A549 (cell line): ENCODE measurements around the gene SLC16A13. TPM values are rescaled to one million over a fixed set of nuclear protein-coding genes. Genes with fewer than 3 reads are reported as not detected.

Source experiments
- ATAC-seq, 2 experiments: fragments of 200-7000 bp in 1 of 2; fragments of >200 bp in 1 of 2; cut with Nextera tagmentation in 1 of 2; cut with Tn5 transposase in 1 of 2; 3 replicates each; pipeline versions ENCODE4 v1.8.0 to v1.9.1; 2018 to 2020; ENCODE audit warnings: mild to moderate bottlenecking in 1 of 2, moderate library complexity in 1 of 2
- CTCF ChIA-PET: fragments of 300-600 bp; sonication (Branson Sonifier 250); formaldehyde crosslinking; extraction: SDS; loops from one replicate; lab custom pipeline; 2021; ENCODE audit warnings: antibody characterized with exemption, inconsistent platforms; lab: Yijun Ruan, JAX
- POLR2A ChIA-PET: fragments of 350-600 bp; formaldehyde crosslinking; extraction: SDS; loops from one replicate; lab custom pipeline; 2021; ENCODE audit warnings: antibody characterized with exemption, inconsistent platforms; lab: Yijun Ruan, JAX
- DNase-seq, 2 experiments: peaks; one replicate each; pipeline versions ENCODE4 v3.0.0 to v3.0.0-alpha.2; 2011 to 2016; ENCODE audit warnings: low read depth in 1 of 2, low spot score in 1 of 2
- FAIRE-seq: peaks from 2 replicates; lab custom pipeline; 2011; peaks lifted over from hg19 to GRCh38; lab: Jason Lieb, UNC
- H3K27ac ChIP-seq, 2 experiments: fragments of >200 bp; sonication (Bioruptor Twin); formaldehyde crosslinking; 3 replicates each; pipeline ENCODE4 v1.5.1; 2016 to 2017
- H3K4me1 ChIP-seq: fragments of >200 bp; sonication (Bioruptor Twin); formaldehyde crosslinking; 3 replicates; pipeline ENCODE4 v1.6.1; 2016
- H3K4me2 ChIP-seq: fragments of >200 bp; sonication (Bioruptor Twin); formaldehyde crosslinking; 3 replicates; pipeline ENCODE4 v1.6.1; 2016
- H3K4me3 ChIP-seq: fragments of >200 bp; sonication (Bioruptor Twin); formaldehyde crosslinking; 3 replicates; pipeline ENCODE4 v1.5.1; 2016
- H3K9me3 ChIP-seq: fragments of >200 bp; sonication (Bioruptor Twin); formaldehyde crosslinking; 3 replicates; pipeline ENCODE4 v1.6.1; 2016
- BHLHE40 ChIP-seq: IDR thresholded peaks from 2 replicates; pipeline ENCODE4 v1.6.1; 2012; ENCODE audit warnings: low read depth, low read length, inconsistent platforms
- CBX8 ChIP-seq: fragments of 200-600 bp; sonication (generic); IDR thresholded peaks from 2 replicates; pipeline ENCODE4 v1.6.1; 2016
- CHD2 ChIP-seq: fragments of 150-350 bp; IDR thresholded peaks from 2 replicates; pipeline ENCODE4 v1.6.1; 2014; ENCODE audit warnings: low read length; ENCODE audit not compliant: partially characterized antibody
- KDM1A ChIP-seq: fragments of 200-600 bp; sonication (generic); IDR thresholded peaks from 2 replicates; pipeline ENCODE4 v1.6.1; 2016; ENCODE audit warnings: low read depth, mild to moderate bottlenecking
- MYC ChIP-seq: IDR thresholded peaks from 2 replicates; pipeline ENCODE4 v1.6.1; 2012; ENCODE audit warnings: mild to moderate bottlenecking, inconsistent platforms, low read length, improper control_type of control experiment, borderline replicate concordance
- NFE2L2 ChIP-seq: fragments of 150-350 bp; conservative IDR thresholded peaks from 2 replicates; pipeline ENCODE4 v1.6.1; 2014; ENCODE audit warnings: low read length
- PHF8 ChIP-seq: fragments of 200-600 bp; sonication (generic); IDR thresholded peaks from 2 replicates; pipeline ENCODE4 v1.6.1; 2016; ENCODE audit warnings: low read depth, mild to moderate bottlenecking, antibody characterized with exemption, moderate library complexity, borderline replicate concordance
- POLR2A ChIP-seq: IDR thresholded peaks from 2 replicates; pipeline ENCODE4 v1.6.1; 2012; ENCODE audit warnings: mild to moderate bottlenecking, low read length
- RARB ChIP-seq: fragments of 250-450 bp; sonication (Bioruptor Pico); IDR thresholded peaks from 2 replicates; pipeline ENCODE4 v1.8.0; 2021; ENCODE audit warnings: mild to moderate bottlenecking, moderate library complexity
- RCOR1 ChIP-seq: fragments of 150-350 bp; IDR thresholded peaks from 2 replicates; pipeline ENCODE4 v1.6.1; 2014; ENCODE audit warnings: antibody characterized with exemption, low read length, low read depth
- RFX5 ChIP-seq: fragments of 450-650 bp; IDR thresholded peaks from 2 replicates; pipeline ENCODE4 v1.7.1; 2014; ENCODE audit warnings: antibody characterized with exemption, mild to moderate bottlenecking, moderate library complexity
- SMC3 ChIP-seq: fragments of >200 bp; sonication (Bioruptor Twin); formaldehyde crosslinking; IDR thresholded peaks from 3 replicates; pipeline ENCODE4 v1.6.1; 2018; ENCODE audit warnings: inconsistent platforms
- TP53 ChIP-seq: fragments of 250-450 bp; sonication (Bioruptor Pico); IDR thresholded peaks from 2 replicates; pipeline ENCODE4 v1.5.0; 2021; ENCODE audit warnings: mild to moderate bottlenecking, moderate library complexity
- ZNF302 ChIP-seq: fragments of 250-450 bp; sonication (Bioruptor Pico); IDR thresholded peaks from 2 replicates; pipeline ENCODE4 v1.9.0; 2021; ENCODE audit warnings: inconsistent platforms, mild to moderate bottlenecking, moderate library complexity
- WGBS: methylation state at CpG from one replicate; pipeline ENCODE4 v1.1.6; 2017; ENCODE audit errors: missing lambda C conversion rate; 5-methylcytosine and 5-hydroxymethylcytosine counted together
- polyA plus RNA-seq, 4 experiments: library from polyadenylated mRNA; depleted of rRNA in 3 of 4; stranded (reverse); fragments of >200 nt; fragmentation: RNase III in 1 of 4; extraction: RNeasy Plus Mini Kit Qiagen cat#74134 plus additional on column Dnase treatment in 1 of 4; gene quantifications; 2 replicates in 3 of 4; 3 replicates in 1 of 4; pipeline ENCODE4 v1.2.3, GENCODE V29; 2011 to 2017
- TF ChIP-seq, protein P1 (sequence below): IDR thresholded peaks from 2 replicates; pipeline ENCODE4 v1.6.1; 2012
- TF ChIP-seq, protein P2 (sequence below): fragments of 200-600 bp; sonication (generic); IDR thresholded peaks from 2 replicates; pipeline ENCODE4 v1.6.1; 2016; ENCODE audit warnings: antibody characterized with exemption, mild to moderate bottlenecking, moderate library complexity

The SLC16A13 gene
- polyA plus RNA-seq, 2 of the 4 experiments (the other 2 are of a cell fraction) = 8.0 to 10.9 TPM

DNA sequence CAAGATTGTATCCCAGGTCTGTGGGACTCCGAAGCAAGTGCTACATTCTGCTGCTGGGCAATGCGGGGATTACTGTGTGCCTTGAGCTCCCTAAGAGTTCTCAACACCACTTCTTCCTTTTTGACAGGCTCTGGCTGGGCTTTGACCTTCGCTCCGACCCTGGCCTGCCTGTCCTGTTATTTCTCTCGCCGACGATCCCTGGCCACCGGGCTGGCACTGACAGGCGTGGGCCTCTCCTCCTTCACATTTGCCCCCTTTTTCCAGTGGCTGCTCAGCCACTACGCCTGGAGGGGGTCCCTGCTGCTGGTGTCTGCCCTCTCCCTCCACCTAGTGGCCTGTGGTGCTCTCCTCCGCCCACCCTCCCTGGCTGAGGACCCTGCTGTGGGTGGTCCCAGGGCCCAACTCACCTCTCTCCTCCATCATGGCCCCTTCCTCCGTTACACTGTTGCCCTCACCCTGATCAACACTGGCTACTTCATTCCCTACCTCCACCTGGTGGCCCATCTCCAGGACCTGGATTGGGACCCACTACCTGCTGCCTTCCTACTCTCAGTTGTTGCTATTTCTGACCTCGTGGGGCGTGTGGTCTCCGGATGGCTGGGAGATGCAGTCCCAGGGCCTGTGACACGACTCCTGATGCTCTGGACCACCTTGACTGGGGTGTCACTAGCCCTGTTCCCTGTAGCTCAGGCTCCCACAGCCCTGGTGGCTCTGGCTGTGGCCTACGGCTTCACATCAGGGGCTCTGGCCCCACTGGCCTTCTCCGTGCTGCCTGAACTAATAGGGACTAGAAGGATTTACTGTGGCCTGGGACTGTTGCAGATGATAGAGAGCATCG lies 2.4 kb downstream of the SLC16A13 start:
- no peaks in the 10 kb centered on the region for H3K9me3 ChIP-seq
- TF ChIP-seq RARB (CRISPR knock-in tag) (no peak), RFX5 (no peak), POLR2A (0 out of 2 replicates have a peak, but pooled peaks have one; percentile 5), KDM1A (no peak)
- FAIRE-seq (no peak), ATAC-seq (no peak), DNase-seq (no peak)
- no peak overlapping the region for H3K27ac ChIP-seq
- no peak overlapping the region for H3K4me3 ChIP-seq
- 90% methylated on average over 19 of the region's 19 CpGs for WGBS
- ChIA-PET CTCF (interaction anchor here (0.8 to 34.0 kb wide), 11 partner anchors 7 to 372 kb away, joined by 3 to 1477 read pairs (median 4); partner anchors contain the start of genes ASGR1, ASGR2 and SLC16A11), POLR2A (no interaction called here)
- H3K4me1 ChIP-seq = peaks cover 16% of the 10 kb centered on the region; the same call in 2 of the 3 replicates
- H3K4me2 ChIP-seq = peak overlapping the region; percentile 36

DNA sequence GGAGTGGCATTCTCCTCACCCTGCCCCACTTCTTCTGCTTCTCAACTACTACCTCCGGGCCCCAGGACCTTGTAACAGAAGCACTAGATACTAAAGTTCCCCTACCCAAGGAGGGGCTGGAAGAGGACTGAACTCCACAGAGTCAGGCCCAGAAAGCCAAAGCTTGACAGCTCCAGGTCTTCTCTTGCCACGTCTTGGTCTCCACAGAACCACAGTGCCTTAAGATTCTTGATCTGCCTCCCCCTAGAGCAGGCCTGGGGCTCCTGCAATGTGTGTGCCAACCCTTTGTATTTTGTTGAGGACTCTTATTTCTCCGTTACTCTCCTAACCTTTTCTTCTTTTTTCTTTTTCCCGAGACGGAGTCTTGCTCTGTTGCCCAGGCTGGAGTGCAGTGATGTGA lies 4.0 kb downstream of the SLC16A13 start:
- FAIRE-seq (no peak), DNase-seq (no peak), ATAC-seq (no peak)
- Histone ChIP-seq H3K27ac (no peak overlapping the region), H3K9me3 (no peaks in the 10 kb centered on the region), H3K4me3 (no peak overlapping the region), H3K4me2 (no peak overlapping the region), H3K4me1 (peaks cover 21% of the 10 kb centered on the region; the same call in 2 of the 3 replicates)
- 96% methylated on average over 5 of the region's 5 CpGs for WGBS
- CTCF ChIA-PET = interaction anchor here (1.0 to 34.0 kb wide), 8 partner anchors 15 to 373 kb away, joined by 3 to 1477 read pairs (median 9); partner anchors contain the start of genes ASGR1 and ASGR2
- POLR2A ChIA-PET = no interaction called here
- TF ChIP-seq TP53 (CRISPR knock-in tag) (no peak), BHLHE40 (no peak), RCOR1 (no peak)

DNA sequence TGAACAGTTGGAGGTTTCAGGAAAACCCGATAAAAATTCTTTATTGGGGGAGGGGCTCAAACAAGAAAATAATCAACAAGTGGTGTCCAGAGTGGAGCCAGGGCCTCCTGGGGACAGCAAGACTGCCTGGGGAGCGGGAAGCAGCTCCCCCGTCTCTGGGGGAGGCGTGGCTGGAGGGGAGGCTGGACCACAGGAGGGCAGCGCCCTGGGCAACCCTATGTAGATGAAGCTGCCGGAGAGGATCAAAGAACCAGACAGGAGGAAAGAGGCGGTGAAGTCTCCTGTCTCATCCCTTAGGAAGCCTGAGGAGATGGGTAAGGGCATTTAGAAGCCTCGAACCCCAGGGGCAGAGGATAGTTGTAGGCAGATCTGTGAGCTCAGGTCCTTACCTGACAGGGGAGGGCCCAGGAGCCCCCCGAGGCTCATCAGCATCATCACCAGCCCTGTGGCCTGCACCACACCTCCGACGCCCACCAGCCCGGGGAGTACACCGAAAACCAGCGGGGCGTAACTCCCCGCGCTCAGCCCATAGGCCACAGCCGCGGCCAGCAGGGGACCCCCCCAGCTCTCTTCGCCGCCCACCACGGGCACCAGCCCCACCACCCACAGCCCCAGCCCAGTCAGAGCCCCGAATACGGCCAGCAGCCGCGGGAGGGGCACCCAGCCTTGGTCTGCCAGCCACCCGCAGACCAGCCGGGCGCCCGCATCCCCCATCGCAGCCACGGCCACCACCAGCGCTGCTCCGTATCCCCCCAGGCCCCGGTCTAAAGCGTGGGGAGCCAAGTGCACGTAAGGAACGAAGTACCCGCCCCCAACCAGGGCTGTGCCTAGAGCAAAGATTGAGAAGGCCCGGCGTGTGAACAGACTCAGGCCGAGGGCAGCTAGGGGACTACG lies 6.0 kb downstream of the SLC16A13 start:
- FAIRE-seq = no peak
- no peak overlapping the region for H3K4me2 ChIP-seq

DNA sequence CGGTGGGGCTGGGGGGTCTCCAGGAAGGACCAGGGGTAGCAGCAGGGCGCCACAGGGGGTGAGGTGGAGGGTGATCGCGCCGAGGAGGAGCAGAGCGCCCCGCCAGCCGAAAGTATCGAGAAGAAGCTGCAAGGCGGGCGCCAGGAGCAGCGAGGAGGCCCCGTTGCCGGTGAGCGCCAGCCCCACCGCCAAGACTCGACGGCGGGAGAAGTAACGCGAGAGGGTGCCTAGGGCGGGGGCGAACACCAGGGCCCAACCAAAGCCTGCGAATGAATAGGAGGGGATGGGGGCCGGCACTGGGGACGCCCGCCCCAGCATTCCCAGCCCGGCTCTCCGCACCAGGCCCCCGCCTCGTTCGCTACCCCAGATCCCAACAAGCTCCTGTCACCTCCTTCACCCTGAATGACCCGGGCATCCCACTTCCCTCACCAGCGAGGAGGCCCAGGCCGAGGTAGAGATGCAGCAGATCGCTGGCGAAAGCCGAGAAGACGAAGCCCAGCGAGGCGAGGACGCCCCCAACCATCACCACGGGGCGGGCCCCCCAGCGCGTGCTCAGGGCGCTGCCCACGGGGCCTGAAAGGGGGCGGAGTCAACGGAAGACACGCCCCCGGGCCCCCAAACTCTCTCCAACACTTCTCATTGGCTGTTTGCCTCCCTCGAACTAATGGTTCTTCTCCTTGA lies 6.8 kb downstream of the SLC16A13 start:
- peak overlapping the region; percentile 77 for H3K4me2 ChIP-seq
- POLR2A ChIA-PET = no interaction called here
- no peak for DNase-seq

More for the DNA sequence above, 6.0 kb downstream of the SLC16A13 start:
- Histone ChIP-seq H3K27ac (no peak overlapping the region), H3K4me3 (no peak overlapping the region), H3K4me1 (peaks cover 26% of the 10 kb centered on the region), H3K9me3 (no peaks in the 10 kb centered on the region)
- ChIA-PET POLR2A (interaction anchor here (0.6 kb wide), 1 partner anchor 91 kb away, joined by 3 read pairs; no protein-coding TSS in a partner anchor), CTCF (interaction anchor here (0.9 to 34.0 kb wide), 6 partner anchors 13 to 376 kb away, joined by 5 to 1477 read pairs (median 71); partner anchors contain the start of genes ASGR1 and ASGR2)
- 0 out of 2 replicates have a peak, but pooled peaks have one; percentile 5 for TF ChIP-seq POLR2A
- no peak for TF ChIP-seq ZNF302 (CRISPR knock-in tag)
- no peak for TF ChIP-seq PHF8
- TF ChIP-seq MYC = no peak
- DNase-seq (no peak), ATAC-seq (peak in 1 of 2 experiments; percentile 6; a peak in 1 of 6 replicates)
- 76% methylated on average over 31 of the region's 43 CpGs for WGBS

More for the DNA sequence above, 6.8 kb downstream of the SLC16A13 start:
- CTCF ChIA-PET = interaction anchor here (1.3 to 34.0 kb wide), 5 partner anchors 12 to 376 kb away, joined by 5 to 1477 read pairs (median 132); partner anchors contain the start of genes ASGR1 and ASGR2
- WGBS = 82% methylated on average over 53 of the region's 53 CpGs
- Histone ChIP-seq H3K27ac (no peak overlapping the region), H3K4me1 (peaks cover 24% of the 10 kb centered on the region), H3K9me3 (no peaks in the 10 kb centered on the region), H3K4me3 (no peak overlapping the region)
- FAIRE-seq (no peak), ATAC-seq (no peak; a peak in 1 of 6 replicates)
- TF ChIP-seq SMC3 = no peak
- no peak for TF ChIP-seq ZNF302 (CRISPR knock-in tag)
- TF ChIP-seq, protein P1, sequence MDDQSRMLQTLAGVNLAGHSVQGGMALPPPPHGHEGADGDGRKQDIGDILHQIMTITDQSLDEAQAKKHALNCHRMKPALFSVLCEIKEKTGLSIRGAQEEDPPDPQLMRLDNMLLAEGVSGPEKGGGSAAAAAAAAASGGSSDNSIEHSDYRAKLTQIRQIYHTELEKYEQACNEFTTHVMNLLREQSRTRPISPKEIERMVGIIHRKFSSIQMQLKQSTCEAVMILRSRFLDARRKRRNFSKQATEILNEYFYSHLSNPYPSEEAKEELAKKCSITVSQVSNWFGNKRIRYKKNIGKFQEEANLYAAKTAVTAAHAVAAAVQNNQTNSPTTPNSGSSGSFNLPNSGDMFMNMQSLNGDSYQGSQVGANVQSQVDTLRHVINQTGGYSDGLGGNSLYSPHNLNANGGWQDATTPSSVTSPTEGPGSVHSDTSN = no peak
- TF ChIP-seq CHD2 = no peak
- TF ChIP-seq, protein P2, sequence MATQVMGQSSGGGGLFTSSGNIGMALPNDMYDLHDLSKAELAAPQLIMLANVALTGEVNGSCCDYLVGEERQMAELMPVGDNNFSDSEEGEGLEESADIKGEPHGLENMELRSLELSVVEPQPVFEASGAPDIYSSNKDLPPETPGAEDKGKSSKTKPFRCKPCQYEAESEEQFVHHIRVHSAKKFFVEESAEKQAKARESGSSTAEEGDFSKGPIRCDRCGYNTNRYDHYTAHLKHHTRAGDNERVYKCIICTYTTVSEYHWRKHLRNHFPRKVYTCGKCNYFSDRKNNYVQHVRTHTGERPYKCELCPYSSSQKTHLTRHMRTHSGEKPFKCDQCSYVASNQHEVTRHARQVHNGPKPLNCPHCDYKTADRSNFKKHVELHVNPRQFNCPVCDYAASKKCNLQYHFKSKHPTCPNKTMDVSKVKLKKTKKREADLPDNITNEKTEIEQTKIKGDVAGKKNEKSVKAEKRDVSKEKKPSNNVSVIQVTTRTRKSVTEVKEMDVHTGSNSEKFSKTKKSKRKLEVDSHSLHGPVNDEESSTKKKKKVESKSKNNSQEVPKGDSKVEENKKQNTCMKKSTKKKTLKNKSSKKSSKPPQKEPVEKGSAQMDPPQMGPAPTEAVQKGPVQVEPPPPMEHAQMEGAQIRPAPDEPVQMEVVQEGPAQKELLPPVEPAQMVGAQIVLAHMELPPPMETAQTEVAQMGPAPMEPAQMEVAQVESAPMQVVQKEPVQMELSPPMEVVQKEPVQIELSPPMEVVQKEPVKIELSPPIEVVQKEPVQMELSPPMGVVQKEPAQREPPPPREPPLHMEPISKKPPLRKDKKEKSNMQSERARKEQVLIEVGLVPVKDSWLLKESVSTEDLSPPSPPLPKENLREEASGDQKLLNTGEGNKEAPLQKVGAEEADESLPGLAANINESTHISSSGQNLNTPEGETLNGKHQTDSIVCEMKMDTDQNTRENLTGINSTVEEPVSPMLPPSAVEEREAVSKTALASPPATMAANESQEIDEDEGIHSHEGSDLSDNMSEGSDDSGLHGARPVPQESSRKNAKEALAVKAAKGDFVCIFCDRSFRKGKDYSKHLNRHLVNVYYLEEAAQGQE = no peak
- no peak for TF ChIP-seq NFE2L2
- no peak for TF ChIP-seq CBX8
